Keratinocyte (primary cell): ENCODE results near the gene ABCC6. TPM values are rescaled to one million over a fixed set of nuclear protein-coding genes. Genes with fewer than 3 reads are reported as not detected.

ENCODE experiments used
- DNase-seq: peaks from one replicate; pipeline ENCODE4 v3.0.0-alpha.2; 2011; ENCODE audit warnings: low read depth, missing footprints, low spot score
- FAIRE-seq: peaks from 2 replicates; lab custom pipeline; 2011; peaks lifted over from hg19 to GRCh38; lab: Jason Lieb, UNC
- H2AFZ ChIP-seq: 2 replicates; pipeline ENCODE4 v1.6.0; 2012; ENCODE audit warnings: low read length, control low read depth, inconsistent platforms; ENCODE audit not compliant: control insufficient read depth
- H3K27ac ChIP-seq: 2 replicates; pipeline ENCODE4 v1.5.1; 2011; ENCODE audit warnings: low read length; ENCODE audit not compliant: control insufficient read depth, insufficient read depth
- H3K27me3 ChIP-seq: 3 replicates; pipeline ENCODE4 v1.6.0; 2011; ENCODE audit warnings: low read length; ENCODE audit not compliant: control insufficient read depth, insufficient read depth; ENCODE audit errors: extremely low read depth
- H3K36me3 ChIP-seq, 2 experiments: 2 replicates in 1 of 2; 3 replicates in 1 of 2; pipeline ENCODE4 v1.5.1; 2011; ENCODE audit warnings: low read length in 2 of 2, mild to moderate bottlenecking in 1 of 2; ENCODE audit not compliant: control insufficient read depth in 2 of 2, insufficient read depth in 2 of 2; ENCODE audit errors: extremely low read depth in 1 of 2
- H3K4me1 ChIP-seq: 3 replicates; pipeline ENCODE4 v1.5.1; 2011; ENCODE audit warnings: low read length; ENCODE audit not compliant: control insufficient read depth, insufficient read depth; ENCODE audit errors: extremely low read depth
- H3K4me2 ChIP-seq: 3 replicates; pipeline ENCODE4 v1.6.0; 2011; ENCODE audit warnings: low read depth, low read length; ENCODE audit not compliant: control insufficient read depth, insufficient read depth; ENCODE audit errors: extremely low read depth
- H3K4me3 ChIP-seq, 3 experiments: fragments of 200-600 bp in 1 of 3; sonication (generic) in 1 of 3; 2 replicates in 2 of 3; 3 replicates in 1 of 3; pipeline ENCODE4 v1.5.1; 2011 to 2016; ENCODE audit warnings: low read length in 3 of 3, mild to moderate bottlenecking in 3 of 3, control low read depth in 2 of 3, inconsistent platforms in 1 of 3, low read depth in 1 of 3, mixed read lengths in 1 of 3, mixed run types in 1 of 3, moderate library complexity in 1 of 3; ENCODE audit not compliant: control insufficient read depth in 2 of 3, insufficient read depth in 2 of 3; ENCODE audit errors: extremely low read depth in 1 of 3
- H3K79me2 ChIP-seq: 2 replicates; pipeline ENCODE4 v1.6.0; 2012; ENCODE audit warnings: low read length; ENCODE audit not compliant: control insufficient read depth, insufficient read depth
- H3K9ac ChIP-seq: 3 replicates; pipeline ENCODE4 v1.6.0; 2011; ENCODE audit warnings: low read length; ENCODE audit not compliant: control insufficient read depth, insufficient read depth; ENCODE audit errors: extremely low read depth
- H3K9me1 ChIP-seq: 3 replicates; pipeline ENCODE4 v1.6.0; 2011; ENCODE audit warnings: low read length; ENCODE audit not compliant: control insufficient read depth, insufficient read depth; ENCODE audit errors: extremely low read depth
- H3K9me3 ChIP-seq: 2 replicates; pipeline ENCODE4 v1.5.1; 2012; ENCODE audit warnings: low read depth, low read length; ENCODE audit not compliant: control insufficient read depth
- H4K20me1 ChIP-seq: 3 replicates; pipeline ENCODE4 v1.6.0; 2011; ENCODE audit warnings: low read length; ENCODE audit not compliant: control insufficient read depth, insufficient read depth; ENCODE audit errors: extremely low read depth
- CTCF ChIP-seq, 3 experiments: IDR thresholded peaks in 1 of 3; conservative IDR thresholded peaks in 1 of 3; optimal IDR thresholded peaks in 1 of 3; 2 replicates in 2 of 3; 3 replicates in 1 of 3; pipeline versions ENCODE3 to v1.5.1; 2011; ENCODE audit warnings: low read length in 3 of 3, mild to moderate bottlenecking in 3 of 3, moderate library complexity in 2 of 3, control low read depth in 1 of 3, inconsistent platforms in 1 of 3; ENCODE audit not compliant: insufficient read depth in 2 of 3; ENCODE audit errors: extremely low read depth in 1 of 3
- EZH2 ChIP-seq: IDR thresholded peaks from one replicate; pipeline ENCODE4 v1.6.1; 2012; ENCODE audit warnings: inconsistent platforms, mild to moderate bottlenecking, low read length, moderate library complexity
- dilution Hi-C: fragments of 300-500 bp; cut with MboI; formaldehyde crosslinking; loops from one replicate; pipeline ENCODE4 v1.7.0; 2020; ENCODE audit warnings: low sequenced_read_pairs; ENCODE audit not compliant: extremely low pct_ligation_motif_present
- polyA plus RNA-seq, 5 experiments: library from polyadenylated mRNA; depleted of rRNA in 3 of 5; stranded (reverse) in 3 of 5; stranded (forward) in 1 of 5; unstranded in 1 of 5; fragments of >200 nt; gene quantifications; 1 replicate in 1 of 5; 2 replicates in 3 of 5; 3 replicates in 1 of 5; pipeline versions ENCODE4 v1.2.1 to v1.2.3, GENCODE V29; 2011 to 2012; ENCODE audit warnings: missing spikeins in 2 of 5, low read depth in 1 of 5, low replicate concordance in 1 of 5

The ABCC6 gene
- polyA plus RNA-seq, 1 donor (not counting 4 experiments of a cell fraction or from before 2014, with no cell fraction given), result not detected

- dilution Hi-C loops, result no loop called here
- FAIRE-seq (no peak), DNase-seq (no peak)
- peaks cover 5% of the 10 kb centered on the region for H3K9me3 ChIP-seq
- H3K4me1 ChIP-seq, result no peaks in the 10 kb centered on the region
- no peak overlapping the region for H3K9ac ChIP-seq
- H3K4me3 ChIP-seq, result no peak overlapping the region
- no peak overlapping the region for H3K4me2 ChIP-seq
- peaks cover 31% of the 10 kb centered on the region in 2 experiments for H3K36me3 ChIP-seq
- no peak overlapping the region for H3K27ac ChIP-seq
- H4K20me1 ChIP-seq, result no peaks in the 10 kb centered on the region
- no peaks in the 10 kb centered on the region for H3K27me3 ChIP-seq
- no peaks in the 10 kb centered on the region for H3K79me2 ChIP-seq
- H3K9me1 ChIP-seq, result no peaks in the 10 kb centered on the region
- H2AFZ ChIP-seq, result no peak overlapping the region
- TF ChIP-seq CTCF (optimal IDR thresholded peaks at IDR 0.05 in 1 of 3, IDR thresholded peaks at IDR 0.05 in 1 of 3, conservative IDR thresholded peaks at IDR 0.05 in 1 of 3; ENCODE audit: extremely low read depth in 1 of 3, insufficient read depth in 2 of 3, low read length in 3 of 3) (no peak), EZH2 (no peak)
Measured at GRCh38 chr16:16120044-16120381, 103.3 kb downstream of the ABCC6 start.

GRCh38 chr16:16118337-16118736 lies 105.0 kb downstream of the ABCC6 start:
- TF ChIP-seq CTCF (optimal IDR thresholded peaks at IDR 0.05 in 1 of 3, IDR thresholded peaks at IDR 0.05 in 1 of 3, conservative IDR thresholded peaks at IDR 0.05 in 1 of 3; ENCODE audit: extremely low read depth in 1 of 3, insufficient read depth in 2 of 3, low read length in 3 of 3) (no peak), EZH2 (no peak)
- no peaks in the 10 kb centered on the region for H3K9me1 ChIP-seq
- no peak overlapping the region for H3K27ac ChIP-seq
- no peak overlapping the region for H3K9ac ChIP-seq
- no peak overlapping the region for H2AFZ ChIP-seq
- H3K27me3 ChIP-seq, result no peaks in the 10 kb centered on the region
- H3K4me2 ChIP-seq, result no peak overlapping the region
- no peaks in the 10 kb centered on the region for H3K9me3 ChIP-seq
- DNase-seq, result no peak
- no peaks in the 10 kb centered on the region for H3K4me1 ChIP-seq
- no peak overlapping the region for H3K4me3 ChIP-seq
- dilution Hi-C loops, result no loop called here
- no peaks in the 10 kb centered on the region for H4K20me1 ChIP-seq
- FAIRE-seq, result no peak
- H3K79me2 ChIP-seq, result no peaks in the 10 kb centered on the region
- peaks cover 23 to 30% of the 10 kb centered on the region in 2 experiments for H3K36me3 ChIP-seq
